ENCODE data around the gene AGBL5. TPM values are rescaled to one million over a fixed set of nuclear protein-coding genes. Genes with fewer than 3 reads are reported as not detected.

Gene AGBL5
- polyA plus RNA-seq, 1 donor (not counting 4 experiments of a cell fraction or from before 2014, with no cell fraction given): 25.5 TPM

- DNase-seq (ENCODE audit: low read depth, low spot score): no peak
- H4K20me1 ChIP-seq (ENCODE audit: control insufficient read depth, extremely low read depth, insufficient read depth, low read length): peaks cover 3% of the 10 kb centered on the region
- no peak overlapping the region for H3K4me3 ChIP-seq (ENCODE audit: control insufficient read depth in 2 of 3, extremely low read depth in 1 of 3, insufficient read depth in 2 of 3, low read depth in 1 of 3, low read length in 3 of 3)
- peaks cover 3% of the 10 kb centered on the region for H3K4me1 ChIP-seq (ENCODE audit: control insufficient read depth, extremely low read depth, insufficient read depth, low read length)
- H3K27me3 ChIP-seq (ENCODE audit: control insufficient read depth, extremely low read depth, insufficient read depth, low read length): no peaks in the 10 kb centered on the region
- no peak overlapping the region for H2AFZ ChIP-seq (ENCODE audit: control insufficient read depth, low read length)
- no peaks in the 10 kb centered on the region for H3K9me3 ChIP-seq (ENCODE audit: control insufficient read depth, low read depth, low read length)
- TF ChIP-seq CTCF (optimal IDR thresholded peaks at IDR 0.05 in 1 of 3, IDR thresholded peaks at IDR 0.05 in 1 of 3, conservative IDR thresholded peaks at IDR 0.05 in 1 of 3; ENCODE audit: extremely low read depth in 1 of 3, insufficient read depth in 2 of 3, low read length in 3 of 3) (no peak), EZH2 (IDR thresholded peaks at IDR 0.05; ENCODE audit: low read length) (no peak)
- peaks cover 15% of the 10 kb centered on the region for H3K79me2 ChIP-seq (ENCODE audit: control insufficient read depth, insufficient read depth, low read length)
- dilution Hi-C loops (cut with MboI; ENCODE audit: extremely low pct_ligation_motif_present, low sequenced_read_pairs): no loop called here
- FAIRE-seq: no peak
- H3K27ac ChIP-seq (ENCODE audit: control insufficient read depth, insufficient read depth, low read length): no peak overlapping the region
- H3K9ac ChIP-seq (ENCODE audit: control insufficient read depth, extremely low read depth, insufficient read depth, low read length): no peak overlapping the region
- no peak overlapping the region for H3K4me2 ChIP-seq (ENCODE audit: control insufficient read depth, extremely low read depth, insufficient read depth, low read depth, low read length)
- H3K36me3 ChIP-seq (ENCODE audit: control insufficient read depth in 2 of 2, extremely low read depth in 1 of 2, insufficient read depth in 2 of 2, low read length in 2 of 2): peaks cover 3 to 18% of the 10 kb centered on the region in 2 experiments
- no peaks in the 10 kb centered on the region for H3K9me1 ChIP-seq (ENCODE audit: control insufficient read depth, extremely low read depth, insufficient read depth, low read length)
Measured at GRCh38 chr2:27027211-27027651, 24.2 kb upstream of the AGBL5 start.

- no peak overlapping the region for H2AFZ ChIP-seq (ENCODE audit: control insufficient read depth, low read length)
- no peaks in the 10 kb centered on the region for H3K27me3 ChIP-seq (ENCODE audit: control insufficient read depth, extremely low read depth, insufficient read depth, low read length)
- no peak for FAIRE-seq
- dilution Hi-C loops (cut with MboI; ENCODE audit: extremely low pct_ligation_motif_present, low sequenced_read_pairs): no loop called here
- H3K4me2 ChIP-seq (ENCODE audit: control insufficient read depth, extremely low read depth, insufficient read depth, low read depth, low read length): no peak overlapping the region
- no peak for DNase-seq (ENCODE audit: low read depth, low spot score)
- no peaks in the 10 kb centered on the region for H3K9me3 ChIP-seq (ENCODE audit: control insufficient read depth, low read depth, low read length)
- H3K27ac ChIP-seq (ENCODE audit: control insufficient read depth, insufficient read depth, low read length): no peak overlapping the region
- H4K20me1 ChIP-seq (ENCODE audit: control insufficient read depth, extremely low read depth, insufficient read depth, low read length): peaks cover 3% of the 10 kb centered on the region
- H3K4me3 ChIP-seq (ENCODE audit: control insufficient read depth in 2 of 3, extremely low read depth in 1 of 3, insufficient read depth in 2 of 3, low read depth in 1 of 3, low read length in 3 of 3): no peak overlapping the region
- TF ChIP-seq EZH2 (IDR thresholded peaks at IDR 0.05; ENCODE audit: low read length): no peak
- no peak for TF ChIP-seq CTCF (optimal IDR thresholded peaks at IDR 0.05 in 1 of 3, IDR thresholded peaks at IDR 0.05 in 1 of 3, conservative IDR thresholded peaks at IDR 0.05 in 1 of 3; ENCODE audit: extremely low read depth in 1 of 3, insufficient read depth in 2 of 3, low read length in 3 of 3)
- peaks cover 3 to 14% of the 10 kb centered on the region in 2 experiments for H3K36me3 ChIP-seq (ENCODE audit: control insufficient read depth in 2 of 2, extremely low read depth in 1 of 2, insufficient read depth in 2 of 2, low read length in 2 of 2)
- no peaks in the 10 kb centered on the region for H3K9me1 ChIP-seq (ENCODE audit: control insufficient read depth, extremely low read depth, insufficient read depth, low read length)
- no peak overlapping the region for H3K9ac ChIP-seq (ENCODE audit: control insufficient read depth, extremely low read depth, insufficient read depth, low read length)
- peaks cover 9% of the 10 kb centered on the region for H3K4me1 ChIP-seq (ENCODE audit: control insufficient read depth, extremely low read depth, insufficient read depth, low read length)
- H3K79me2 ChIP-seq (ENCODE audit: control insufficient read depth, insufficient read depth, low read length): peaks cover 30% of the 10 kb centered on the region
Measured at GRCh38 chr2:27029051-27029450, 22.4 kb upstream of the AGBL5 start.
